Myocyte (in vitro differentiated cells): ENCODE data around the gene ST3GAL3. TPM values are rescaled to one million over a fixed set of nuclear protein-coding genes. Genes with fewer than 3 reads are reported as not detected.

Source experiments
- DNase-seq: peaks from one replicate; pipeline ENCODE4 v3.0.0-alpha.2; 2012; ENCODE audit warnings: low read depth
- total RNA-seq: library from RNA; depleted of rRNA; stranded (reverse); fragments of >200 nt; gene quantifications from 2 replicates; pipeline ENCODE4 v1.2.3, GENCODE V29; 2014

The ST3GAL3 gene
- total RNA-seq, 1 donor from 2014 or later: 33.7 TPM

DNA sequence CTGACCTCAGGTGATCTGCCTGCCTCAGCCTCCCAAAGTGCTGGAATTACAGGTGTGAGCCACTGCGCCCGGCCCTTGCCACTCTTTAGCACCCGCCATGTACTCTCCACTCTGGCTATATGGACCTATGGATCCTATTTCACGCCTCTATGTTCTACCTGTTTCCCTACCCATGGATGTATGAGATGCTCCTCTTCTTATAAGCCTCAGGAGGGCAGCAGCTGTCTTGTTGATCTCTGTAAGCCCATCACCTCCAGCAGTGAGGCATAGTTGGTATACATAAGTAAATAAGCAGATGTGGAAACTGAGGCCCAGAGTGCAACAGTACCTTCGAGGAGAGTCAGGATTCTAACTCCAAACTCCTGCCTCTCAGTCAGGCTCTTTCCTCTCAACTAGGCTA lies 201.5 kb downstream of the ST3GAL3 start:
- no peak for DNase-seq

DNA sequence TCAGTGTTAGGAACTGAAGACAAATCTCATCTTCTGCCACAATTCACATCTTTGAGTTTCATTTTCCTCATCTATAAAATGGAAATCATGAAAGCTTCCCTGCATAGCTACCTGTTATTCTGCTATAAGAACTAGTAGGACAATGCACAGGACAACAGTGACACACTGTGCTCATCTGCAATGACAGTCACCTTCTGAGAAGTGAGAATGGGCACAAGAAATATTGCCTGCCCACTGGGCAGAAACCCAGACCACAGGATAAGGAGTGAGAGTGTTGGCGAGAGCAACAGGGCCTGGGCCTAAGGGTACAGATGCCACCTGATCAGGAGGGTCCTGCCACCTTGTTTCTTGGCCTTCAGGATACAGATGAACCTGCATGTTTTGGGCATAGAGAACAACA lies 203.0 kb downstream of the ST3GAL3 start:
- DNase-seq: no peak

DNA sequence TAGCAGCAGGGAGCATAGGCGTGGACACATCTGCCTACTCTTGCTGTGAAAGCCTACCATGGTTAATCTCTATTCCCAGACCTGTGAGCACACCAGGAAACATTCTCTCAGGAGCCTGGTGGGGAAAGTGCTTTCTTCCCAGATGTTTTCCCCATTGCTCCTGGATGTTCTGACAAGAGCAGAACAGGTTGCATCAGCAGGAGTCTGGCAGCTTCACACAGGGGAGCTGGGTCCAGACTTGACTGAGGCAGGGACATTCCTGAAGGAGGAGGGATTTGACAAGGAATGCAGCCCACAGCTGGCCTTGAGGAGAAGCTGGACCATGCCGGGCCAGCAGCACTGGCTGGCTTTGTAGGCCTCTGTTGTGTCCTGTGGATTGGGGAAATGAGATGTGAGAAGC lies 205.3 kb downstream of the ST3GAL3 start:
- DNase-seq: peak; percentile 30

DNA sequence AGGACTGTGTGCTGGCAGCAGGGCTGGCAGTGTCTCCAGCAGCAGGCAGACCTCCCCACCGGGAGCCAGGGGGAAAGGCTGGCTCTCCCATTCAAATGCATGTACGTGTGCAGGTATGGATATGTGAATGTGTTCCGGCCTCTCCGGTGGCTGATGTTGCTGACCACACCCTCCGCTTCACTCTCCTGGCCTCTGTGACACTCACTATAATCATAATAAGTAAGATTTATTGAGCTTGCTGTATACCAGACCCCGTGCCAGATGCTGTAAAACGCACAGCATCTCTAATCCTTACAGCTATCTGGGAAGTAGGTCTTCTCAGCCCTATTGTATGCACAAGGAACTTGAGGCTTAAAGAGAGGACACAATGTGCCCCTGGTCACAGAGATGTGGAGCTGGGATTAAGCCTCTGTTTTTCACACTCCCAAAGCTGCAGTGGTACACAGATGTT lies 205.7 kb downstream of the ST3GAL3 start:
- no peak for DNase-seq

DNA sequence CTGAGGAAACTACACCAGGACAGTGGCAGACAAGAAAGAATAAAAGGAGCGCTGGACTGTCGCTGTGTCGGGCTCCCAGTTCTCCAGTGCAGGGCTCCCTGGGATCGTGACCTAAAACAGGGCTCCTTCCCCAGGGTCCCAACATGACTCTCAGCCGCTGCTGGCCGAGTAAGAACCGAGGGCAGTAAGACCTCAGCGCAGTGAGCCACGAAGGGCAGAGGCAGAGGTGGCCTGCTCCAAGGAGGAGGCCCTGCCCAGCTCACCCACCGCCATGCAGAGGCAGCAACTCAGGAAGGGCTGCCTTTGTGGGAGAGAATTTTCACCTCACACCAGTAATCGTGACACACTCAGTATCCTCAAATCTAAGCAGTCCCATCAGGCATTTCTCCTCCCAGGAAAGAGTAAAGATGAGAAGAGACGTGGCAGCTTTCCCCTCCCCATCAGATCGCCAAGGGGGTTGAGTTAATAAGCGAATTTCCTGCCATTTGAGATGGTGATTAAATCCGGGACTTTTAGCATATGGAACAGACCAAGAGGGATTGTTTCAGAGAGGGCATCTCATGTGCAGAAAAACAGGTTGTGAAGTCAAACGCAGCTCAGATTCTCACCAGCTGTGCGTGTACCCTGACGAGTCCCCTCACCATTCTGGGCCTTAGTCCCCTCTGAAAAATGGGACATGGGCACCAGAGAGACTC lies 206.5 kb downstream of the ST3GAL3 start:
- no peak for DNase-seq

DNA sequence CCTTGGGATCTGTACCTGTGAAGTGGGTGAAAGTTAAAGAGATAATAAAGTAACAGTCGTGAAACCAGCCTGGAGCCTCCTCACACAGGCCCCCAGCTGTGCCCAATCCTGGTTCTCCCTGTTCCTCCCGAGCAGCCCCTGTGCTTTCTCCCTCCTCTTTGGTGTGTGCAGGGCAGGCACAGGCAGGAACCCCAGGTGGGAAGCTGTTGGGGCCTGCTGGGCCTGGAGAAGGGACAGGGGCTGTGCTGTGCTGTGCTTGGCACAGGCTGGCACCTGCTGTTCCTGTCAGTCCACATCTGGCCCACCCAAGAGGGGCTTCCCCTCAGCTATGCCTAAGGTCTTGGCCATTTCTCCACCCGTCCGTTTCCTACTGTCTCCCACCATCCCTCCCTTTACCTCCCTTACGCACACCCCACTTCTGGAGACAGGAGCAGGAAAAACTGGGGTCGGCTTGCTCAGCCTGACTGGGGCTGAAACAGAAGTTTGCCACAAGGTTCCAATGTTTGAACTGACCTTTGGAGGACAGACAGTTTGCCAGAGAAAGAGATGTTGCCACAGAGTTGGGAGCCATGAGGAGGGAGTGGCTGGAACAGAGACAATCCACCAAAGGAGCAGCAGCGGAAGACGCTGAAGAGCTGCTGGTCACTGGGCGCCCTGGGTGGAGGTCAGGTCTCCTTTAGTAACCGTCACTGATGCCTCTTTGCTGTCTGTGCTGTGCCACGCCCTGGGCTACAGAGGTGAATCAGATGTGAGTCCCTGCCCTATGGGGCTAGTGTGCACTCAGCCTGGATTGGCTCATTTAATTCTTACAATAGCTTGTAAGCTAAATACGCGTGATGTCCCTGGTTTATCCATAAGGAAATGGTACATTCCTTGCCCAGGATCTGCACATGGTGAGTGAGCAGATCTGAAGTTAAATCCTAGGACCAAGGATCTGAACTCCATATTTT lies 207.5 kb downstream of the ST3GAL3 start:
- DNase-seq: no peak

DNA sequence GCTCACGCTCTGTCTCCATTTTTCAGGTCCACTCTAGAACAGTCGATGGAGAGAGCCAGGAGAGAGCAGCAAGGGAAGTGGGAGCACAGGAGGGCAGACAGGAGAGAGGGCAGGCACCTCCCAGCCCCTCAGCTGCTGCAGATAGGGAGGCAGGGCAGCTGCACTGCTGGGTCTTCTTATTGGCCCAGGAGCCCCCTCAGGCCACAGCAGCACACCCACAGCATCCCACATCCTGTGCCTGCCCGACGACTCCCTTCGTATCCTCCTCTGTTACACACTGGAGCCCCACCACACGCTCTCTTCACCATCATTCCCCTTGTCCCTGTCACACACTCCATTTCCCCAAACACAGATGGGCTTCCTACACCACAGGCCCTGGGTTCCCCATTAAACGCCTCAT lies 212.6 kb downstream of the ST3GAL3 start:
- no peak for DNase-seq

DNA sequence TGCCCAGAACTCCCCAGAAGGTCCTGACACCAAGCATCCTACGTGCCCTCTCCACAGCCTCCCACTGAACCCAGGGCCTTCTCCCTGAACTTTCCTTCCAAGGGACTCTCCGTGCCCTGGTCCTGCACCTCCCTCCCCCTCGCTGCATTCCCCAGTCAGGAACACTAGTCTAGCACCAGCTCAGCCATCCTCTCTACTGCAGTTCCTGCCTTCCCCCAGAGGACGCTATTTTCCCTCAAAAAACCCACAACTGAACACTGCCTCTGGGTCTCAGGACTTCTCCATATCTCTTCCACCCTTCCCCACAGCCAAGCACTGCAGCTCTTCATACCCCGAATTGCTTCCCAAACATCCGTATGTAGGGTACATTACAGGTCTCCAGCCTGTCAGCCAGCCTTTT lies 213.7 kb downstream of the ST3GAL3 start:
- DNase-seq: no peak

DNA sequence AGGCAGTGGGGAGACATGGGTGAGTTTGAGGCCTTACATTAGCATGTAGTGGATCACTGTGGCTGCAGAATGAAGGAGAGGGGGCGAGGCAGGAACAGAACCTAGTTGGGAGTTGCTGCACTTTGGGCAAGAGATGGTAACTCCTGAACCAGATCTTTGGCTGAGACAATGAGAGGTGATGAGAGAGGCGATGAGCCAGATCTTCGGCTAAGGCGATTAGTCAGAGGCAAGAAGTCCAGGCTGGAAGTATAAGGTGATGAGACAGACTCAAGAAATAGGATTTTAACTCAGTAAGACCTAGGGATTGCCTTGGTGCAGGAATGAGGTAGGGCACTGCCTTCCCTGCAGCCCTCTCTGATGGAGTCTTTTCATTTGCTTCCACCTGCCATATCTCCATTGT lies 217.2 kb downstream of the ST3GAL3 start:
- DNase-seq: no peak

DNA sequence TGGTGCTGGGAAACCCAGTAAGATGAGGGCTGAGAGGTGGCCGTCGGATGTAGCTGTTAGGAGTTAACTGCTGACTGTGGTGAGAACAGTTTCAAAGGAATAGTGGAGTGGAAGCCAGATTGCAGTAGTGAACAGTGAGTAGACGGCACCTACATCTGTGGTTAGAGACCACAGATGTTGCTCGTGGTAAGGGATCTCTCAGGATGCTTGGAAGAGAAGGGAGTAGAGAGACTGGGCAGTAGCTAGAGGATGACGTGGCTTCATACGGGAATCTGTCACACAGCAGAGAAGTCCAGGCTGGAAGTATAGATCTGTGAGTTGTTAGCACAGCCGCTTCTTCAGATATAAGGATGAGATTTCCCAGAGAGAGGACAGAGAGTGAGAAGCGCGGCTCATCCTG lies 218.5 kb downstream of the ST3GAL3 start:
- no peak for DNase-seq

DNA sequence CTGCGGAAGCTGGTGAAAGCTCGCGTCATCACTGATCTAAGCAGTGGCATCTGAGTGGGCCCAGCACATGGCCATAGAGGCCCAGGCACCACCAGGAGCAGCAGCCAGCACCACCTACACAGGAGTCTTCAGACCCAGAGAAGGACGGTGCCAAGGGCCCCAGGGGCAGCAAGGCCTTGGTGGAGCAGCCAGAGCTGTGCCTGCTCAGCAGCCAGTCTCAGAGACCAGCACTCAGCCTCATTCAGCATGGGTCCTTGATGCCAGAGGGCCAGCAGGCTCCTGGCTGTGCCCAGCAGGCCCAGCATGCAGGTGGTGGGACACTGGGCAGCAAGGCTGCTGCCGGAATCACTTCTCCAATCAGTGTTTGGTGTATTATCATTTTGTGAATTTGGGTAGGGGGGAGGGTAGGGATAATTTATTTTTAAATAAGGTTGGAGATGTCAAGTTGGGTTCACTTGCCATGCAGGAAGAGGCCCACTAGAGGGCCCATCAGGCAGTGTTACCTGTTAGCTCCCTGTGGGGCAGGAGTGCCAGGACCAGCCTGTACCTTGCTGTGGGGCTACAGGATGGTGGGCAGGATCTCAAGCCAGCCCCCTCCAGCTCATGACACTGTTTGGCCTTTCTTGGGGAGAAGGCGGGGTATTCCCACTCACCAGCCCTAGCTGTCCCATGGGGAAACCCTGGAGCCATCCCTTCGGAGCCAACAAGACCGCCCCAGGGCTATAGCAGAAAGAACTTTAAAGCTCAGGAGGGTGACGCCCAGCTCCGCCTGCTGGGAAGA lies 223.0 kb downstream of the ST3GAL3 start:
- DNase-seq: no peak

DNA sequence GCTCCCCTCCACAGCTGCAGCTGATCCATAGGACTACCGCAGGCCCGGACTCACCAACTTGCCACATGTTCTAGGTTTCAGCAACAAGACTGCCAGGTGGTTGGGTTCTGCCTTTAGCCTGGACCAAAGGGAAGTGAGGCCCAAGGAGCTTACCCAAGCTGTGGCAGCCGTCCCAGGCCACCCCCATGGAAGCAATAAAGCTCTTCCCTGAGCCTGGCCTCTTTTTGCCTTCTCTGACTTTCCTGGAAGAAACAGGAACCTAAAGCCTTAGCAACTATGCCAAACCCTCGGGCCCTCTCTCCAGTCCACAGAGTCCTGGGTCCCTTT lies 223.6 kb downstream of the ST3GAL3 start:
- no peak for DNase-seq

DNA sequence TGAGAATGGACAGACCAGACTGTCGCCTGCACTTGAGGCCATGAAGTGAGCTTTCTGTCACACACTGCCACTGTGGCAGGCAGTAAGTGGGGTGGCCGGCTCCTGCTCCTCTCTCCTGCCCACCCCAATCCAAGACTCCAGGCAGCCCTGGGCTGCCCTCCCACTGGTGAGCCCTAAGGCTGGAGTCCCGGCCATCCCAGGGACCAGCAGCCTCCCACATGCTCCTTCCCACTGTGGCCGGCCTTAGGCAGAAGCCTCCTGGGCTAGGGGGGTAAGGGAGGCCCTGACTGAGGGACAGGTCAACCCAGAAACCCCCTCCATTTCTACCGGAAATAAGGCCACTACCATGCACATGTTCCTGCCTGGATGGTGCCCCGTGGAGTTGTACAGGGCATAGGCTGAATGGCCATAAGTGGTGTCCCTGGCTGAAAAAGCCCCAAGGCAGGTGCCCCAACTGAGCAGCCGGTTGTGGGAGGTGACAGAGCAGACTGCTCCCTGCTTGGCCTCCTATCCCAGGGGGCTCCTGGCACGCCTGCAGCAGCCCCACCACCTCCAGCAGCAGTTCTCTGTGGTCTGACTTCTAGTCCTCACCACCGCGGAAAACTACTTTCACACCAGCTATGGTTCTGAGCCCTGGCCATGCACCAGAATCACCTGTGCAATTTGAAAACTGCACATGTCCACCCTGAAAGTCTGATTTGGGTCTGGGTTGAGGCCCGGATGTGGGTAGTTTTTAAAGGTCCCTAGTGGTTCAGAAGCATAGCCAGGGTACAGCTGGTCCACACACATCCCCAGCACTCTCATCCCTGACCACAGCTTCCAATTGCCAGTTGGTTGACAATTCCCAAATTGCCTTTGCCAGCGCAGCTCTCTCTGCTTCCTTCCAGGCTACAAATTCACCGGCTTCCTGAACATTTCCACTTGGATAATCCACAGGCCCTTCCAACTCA lies 224.7 kb downstream of the ST3GAL3 start:
- peak; percentile 81 for DNase-seq

DNA sequence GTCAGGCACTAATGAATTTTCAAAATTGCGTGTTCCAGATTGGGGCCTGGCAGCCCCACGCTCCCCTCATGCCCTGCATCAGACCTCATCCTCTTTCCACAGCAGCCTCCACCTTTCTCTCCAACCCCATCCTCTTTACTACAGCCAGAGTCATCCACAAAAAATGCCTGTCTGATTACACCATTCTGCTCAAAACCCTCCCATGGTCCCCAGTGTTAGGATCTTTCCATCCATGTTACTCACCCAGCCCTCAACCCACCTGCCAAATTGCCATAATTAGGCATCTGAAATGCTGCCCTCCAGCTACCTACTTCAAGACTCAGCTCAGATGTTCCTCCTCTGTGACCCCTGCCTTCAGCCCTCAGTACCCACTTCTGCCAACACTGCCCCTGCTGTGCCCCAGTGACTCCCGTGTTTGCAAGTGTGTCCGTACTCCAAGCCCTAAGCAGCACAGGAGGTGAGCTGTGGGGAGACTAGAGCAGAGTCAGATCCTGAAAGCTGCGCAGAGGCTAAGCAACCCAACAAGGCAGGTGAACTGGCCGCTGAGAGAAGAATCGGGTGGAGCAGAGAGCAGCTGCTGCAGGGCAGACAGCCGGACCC lies 225.6 kb downstream of the ST3GAL3 start:
- DNase-seq: no peak

DNA sequence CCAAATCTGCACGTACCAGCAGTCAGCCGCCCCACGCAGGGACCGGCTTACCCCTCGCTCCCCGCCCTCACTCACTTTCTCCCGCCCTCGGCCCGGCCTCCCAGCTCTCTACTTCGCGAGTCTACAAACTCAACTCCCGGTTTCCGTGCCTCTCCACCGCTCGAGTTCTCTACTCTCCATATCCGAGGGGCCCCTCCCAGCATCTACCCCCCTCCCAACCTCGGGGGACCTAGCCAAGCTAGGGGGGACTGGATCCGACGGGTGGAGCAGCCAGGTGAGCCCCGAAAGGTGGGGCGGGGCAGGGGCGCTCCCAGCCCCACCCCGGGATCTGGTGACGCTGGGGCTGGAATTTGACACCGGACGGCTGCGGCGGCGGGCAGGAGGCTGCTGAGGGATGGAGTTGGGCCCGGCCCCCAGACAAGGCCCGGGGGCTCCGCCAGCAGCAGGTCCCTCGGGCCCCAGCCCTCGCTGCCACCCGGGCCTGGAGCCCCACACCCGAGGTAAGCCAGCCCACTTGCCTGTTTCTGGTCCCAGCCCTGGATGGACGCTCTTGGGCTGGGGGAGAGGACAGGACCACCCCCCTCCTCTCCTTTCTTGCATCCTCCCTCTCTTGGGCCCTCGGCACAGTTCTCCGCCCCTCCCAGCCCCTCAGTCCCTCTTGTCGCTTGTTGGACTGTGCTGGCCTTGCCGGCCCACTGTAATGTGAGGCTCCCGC lies 226.2 kb downstream of the ST3GAL3 start, which contains the start of gene ARTN:
ARTN (plus strand) TSS at position 416 of the 715 bp plus-strand sequence. CDS start 1,856 bp downstream, outside the sequence.
- peak; percentile 43 for DNase-seq

DNA sequence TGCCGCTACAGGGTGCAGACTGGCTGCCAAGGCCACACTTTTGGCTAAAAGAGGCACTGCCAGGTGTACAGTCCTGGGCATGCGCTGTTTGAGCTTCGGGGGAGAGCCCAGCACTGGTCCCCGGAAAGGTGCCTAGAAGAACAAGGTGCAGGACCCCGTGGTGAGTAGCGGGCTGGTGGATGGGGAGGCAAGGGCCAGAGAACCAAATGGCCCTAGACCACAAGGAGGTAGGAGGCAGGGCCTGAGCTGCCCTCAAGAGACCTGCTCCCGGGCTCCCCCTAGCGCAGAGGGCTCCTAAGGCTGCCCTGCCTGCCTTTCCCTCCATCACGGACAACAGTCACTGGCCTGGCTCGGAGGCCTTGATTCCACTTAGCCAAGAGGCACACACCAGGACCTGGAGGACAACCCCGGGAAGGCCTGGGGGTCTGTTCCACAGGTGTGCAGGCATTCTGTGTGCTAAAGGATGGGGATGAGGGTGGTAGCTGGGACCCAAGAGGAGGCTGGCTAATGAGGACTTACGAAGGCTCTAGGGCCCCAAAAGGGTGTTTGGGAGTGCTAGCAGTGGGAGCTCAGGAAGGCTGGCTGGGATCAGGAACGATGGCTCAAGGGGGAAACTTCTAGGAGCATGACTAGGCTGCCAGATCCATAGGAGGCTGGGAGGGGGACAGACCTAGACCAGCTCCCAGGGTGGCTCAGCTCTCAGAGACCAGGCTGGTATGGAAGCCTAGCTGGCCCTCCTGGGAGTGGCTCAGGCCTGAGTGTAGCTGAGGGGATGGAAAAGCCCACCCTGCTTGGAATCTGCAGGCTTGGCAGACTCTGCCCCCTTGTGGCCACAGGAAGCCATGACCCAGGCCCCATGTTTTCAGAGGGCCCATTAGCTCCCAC lies 227.0 kb downstream of the ST3GAL3 start:
- peak; percentile 67 for DNase-seq

DNA sequence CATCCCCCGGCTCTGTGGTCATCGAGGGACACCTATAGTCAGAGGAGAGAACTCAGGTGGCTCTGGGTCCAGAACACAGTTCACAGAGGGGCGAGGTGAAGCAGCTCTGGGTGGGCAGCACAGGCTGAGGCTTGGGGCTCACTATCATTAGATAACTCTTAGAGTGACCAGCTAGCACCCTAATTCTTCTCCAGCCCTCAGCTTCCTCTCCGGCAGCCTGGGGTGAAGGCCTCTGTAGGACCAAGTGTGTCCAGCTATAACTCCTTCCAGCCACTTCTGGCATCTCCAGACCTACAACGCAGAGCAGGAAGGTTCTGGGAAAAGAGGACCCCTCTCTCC lies 227.6 kb downstream of the ST3GAL3 start:
- DNase-seq: no peak

DNA sequence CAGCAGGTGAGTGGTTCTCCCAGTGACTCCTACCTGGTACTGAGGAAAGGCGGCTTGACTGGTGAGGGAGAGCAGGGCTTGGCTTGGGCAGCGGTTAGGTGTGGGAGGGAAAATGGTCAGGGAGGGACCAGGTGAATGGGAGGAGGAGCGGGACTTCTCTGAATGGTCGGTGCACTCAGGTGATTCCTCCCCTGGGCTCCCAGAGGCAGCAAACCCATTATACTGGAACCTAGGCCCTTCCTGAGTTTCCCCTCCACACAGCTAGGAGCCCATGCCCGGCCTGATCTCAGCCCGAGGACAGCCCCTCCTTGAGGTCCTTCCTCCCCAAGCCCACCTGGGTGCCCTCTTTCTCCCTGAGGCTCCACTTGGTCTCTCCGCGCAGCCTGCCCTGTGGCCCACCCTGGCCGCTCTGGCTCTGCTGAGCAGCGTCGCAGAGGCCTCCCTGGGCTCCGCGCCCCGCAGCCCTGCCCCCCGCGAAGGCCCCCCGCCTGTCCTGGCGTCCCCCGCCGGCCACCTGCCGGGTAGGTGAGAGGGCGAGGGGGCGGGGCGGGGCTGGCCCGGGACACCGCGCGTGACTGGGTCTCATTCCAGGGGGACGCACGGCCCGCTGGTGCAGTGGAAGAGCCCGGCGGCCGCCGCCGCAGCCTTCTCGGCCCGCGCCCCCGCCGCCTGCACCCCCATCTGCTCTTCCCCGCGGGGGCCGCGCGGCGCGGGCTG lies 228.5 kb downstream of the ST3GAL3 start:
- DNase-seq: no peak
